Prostate gland (tissue), 2 donors: ENCODE data around the gene ANAPC1. TPM values are rescaled to one million over a fixed set of nuclear protein-coding genes. Genes with fewer than 3 reads are reported as not detected.
"Not testable (repeated sequence)": the region's sequence is repeated elsewhere in the genome, so short reads cannot be mapped to it uniquely, and the experiment has no call there.

Source experiments
- DNase-seq: peaks from one replicate; pipeline ENCODE4 v3.0.0-alpha.2; 2019; ENCODE audit warnings: low spot score
- H3K27ac ChIP-seq, 2 donors: fragments of 200-600 bp; sonication (generic); 2 replicates each; pipeline ENCODE4 v1.5.1; 2017 to 2019
- H3K27me3 ChIP-seq: fragments of 200-600 bp; sonication (generic); replicated peaks from 2 replicates; pipeline ENCODE4 v1.5.1; 2019; ENCODE audit not compliant: insufficient read depth
- H3K36me3 ChIP-seq, 2 donors: fragments of 200-600 bp; sonication (generic); 1 replicate in 1 of 2; 2 replicates in 1 of 2; pipeline versions ENCODE4 v1.5.1 to v1.8.1; 2017 to 2019
- H3K4me1 ChIP-seq: fragments of 200-600 bp; sonication (generic); replicated peaks from 2 replicates; pipeline ENCODE4 v1.5.1; 2019
- H3K4me3 ChIP-seq, 2 donors: fragments of 200-600 bp; sonication (generic); 2 replicates each; pipeline ENCODE4 v1.5.1; 2017 to 2019
- H3K9me3 ChIP-seq: fragments of 200-600 bp; sonication (generic); 2 replicates; pipeline ENCODE4 v1.5.1; 2017
- POLR2A ChIP-seq: fragments of 450-650 bp; IDR thresholded peaks from one replicate; pipeline ENCODE4 v1.6.1; 2016; ENCODE audit warnings: antibody characterized with exemption, mild to moderate bottlenecking
- POLR2AphosphoS5 ChIP-seq: sonication (generic); formaldehyde crosslinking; IDR thresholded peaks from one replicate; pipeline ENCODE4 v1.6.1; 2017; ENCODE audit warnings: antibody characterized with exemption
- WGBS: methylation state at CpG from one replicate; pipeline ENCODE4 v1.1.5; 2018; 5-methylcytosine and 5-hydroxymethylcytosine counted together
- intact Hi-C: fragments of 100-400 bp; cut with DNase I; formaldehyde crosslinking; loops from one replicate; pipeline ENCODE4 v1.14.2; 2022
- total RNA-seq, 2 donors: library from RNA; depleted of rRNA; stranded (reverse); fragments of >200 nt; gene quantifications; one replicate each; pipeline ENCODE4 v1.1.0, GENCODE V29; 2016
- TF ChIP-seq, protein P1 (sequence below), 4 experiments: fragments of 200-600 bp in 2 of 4; fragments of 450-650 bp in 2 of 4; sonication (generic) in 2 of 4; IDR thresholded peaks; 1 replicate in 3 of 4; 2 replicates in 1 of 4; pipeline ENCODE4 v1.5.1; 2016 to 2019; ENCODE audit warnings: antibody characterized with exemption in 4 of 4, mild to moderate bottlenecking in 2 of 4, moderate library complexity in 2 of 4

Gene ANAPC1
- total RNA-seq, 2 donors from 2014 or later: 48.6 to 49.7 TPM

DNA sequence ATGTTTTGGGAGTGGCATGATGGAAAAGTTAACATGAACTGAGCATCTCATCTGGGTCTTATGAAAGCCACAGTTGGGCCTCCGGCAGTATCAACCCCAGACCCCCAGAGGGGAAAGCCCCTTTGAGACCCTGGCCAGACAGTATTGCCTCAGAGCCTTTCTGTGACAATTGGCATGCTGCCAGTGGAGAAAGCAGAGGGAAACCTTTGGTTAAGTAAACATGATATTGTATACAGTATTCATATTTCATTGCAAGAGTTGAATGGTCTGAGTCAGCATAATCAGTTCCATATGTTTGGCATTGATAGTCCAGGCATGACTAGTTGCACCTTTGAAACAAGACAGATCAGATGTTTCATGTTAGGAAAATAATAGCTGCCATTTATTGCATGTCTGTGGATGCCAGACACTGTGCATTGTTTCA lies 34.4 kb upstream of the ANAPC1 start:
- no peak overlapping the region for H3K27ac ChIP-seq
- TF ChIP-seq POLR2AphosphoS5 (no peak), POLR2A (no peak)
- TF ChIP-seq, protein P1, sequence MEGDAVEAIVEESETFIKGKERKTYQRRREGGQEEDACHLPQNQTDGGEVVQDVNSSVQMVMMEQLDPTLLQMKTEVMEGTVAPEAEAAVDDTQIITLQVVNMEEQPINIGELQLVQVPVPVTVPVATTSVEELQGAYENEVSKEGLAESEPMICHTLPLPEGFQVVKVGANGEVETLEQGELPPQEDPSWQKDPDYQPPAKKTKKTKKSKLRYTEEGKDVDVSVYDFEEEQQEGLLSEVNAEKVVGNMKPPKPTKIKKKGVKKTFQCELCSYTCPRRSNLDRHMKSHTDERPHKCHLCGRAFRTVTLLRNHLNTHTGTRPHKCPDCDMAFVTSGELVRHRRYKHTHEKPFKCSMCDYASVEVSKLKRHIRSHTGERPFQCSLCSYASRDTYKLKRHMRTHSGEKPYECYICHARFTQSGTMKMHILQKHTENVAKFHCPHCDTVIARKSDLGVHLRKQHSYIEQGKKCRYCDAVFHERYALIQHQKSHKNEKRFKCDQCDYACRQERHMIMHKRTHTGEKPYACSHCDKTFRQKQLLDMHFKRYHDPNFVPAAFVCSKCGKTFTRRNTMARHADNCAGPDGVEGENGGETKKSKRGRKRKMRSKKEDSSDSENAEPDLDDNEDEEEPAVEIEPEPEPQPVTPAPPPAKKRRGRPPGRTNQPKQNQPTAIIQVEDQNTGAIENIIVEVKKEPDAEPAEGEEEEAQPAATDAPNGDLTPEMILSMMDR (IDR thresholded peaks at IDR 0.05): no peak

DNA sequence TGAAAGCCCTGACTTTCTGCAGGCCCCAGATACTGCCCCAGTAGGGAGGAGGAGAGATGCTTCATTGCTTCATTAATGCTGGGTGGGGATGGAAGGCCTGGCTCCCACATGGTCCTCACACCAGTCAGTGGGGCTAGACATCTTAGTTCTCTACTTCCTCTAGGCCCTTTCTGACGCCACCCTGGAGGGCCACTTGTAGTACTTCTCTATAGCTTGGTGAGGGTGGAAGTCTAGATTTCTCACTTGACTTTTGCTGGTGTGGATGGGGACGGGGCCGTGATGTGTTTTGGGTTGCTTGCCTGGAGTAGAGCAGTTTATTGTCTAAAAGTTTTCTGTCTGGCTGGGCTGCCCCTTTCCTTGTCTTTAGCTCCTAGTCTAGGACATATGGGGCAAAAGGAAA lies 33.1 kb upstream of the ANAPC1 start:
- no peak for DNase-seq
- no peaks in the 10 kb centered on the region for H3K36me3 ChIP-seq
- H3K4me1 ChIP-seq: no peaks in the 10 kb centered on the region
- H3K27ac ChIP-seq: no peak overlapping the region
- no peak overlapping the region for H3K4me3 ChIP-seq
- TF ChIP-seq, protein P1 (IDR thresholded peaks at IDR 0.05): no peak
- TF ChIP-seq POLR2AphosphoS5 (no peak), POLR2A (no peak)
- no peaks in the 10 kb centered on the region for H3K9me3 ChIP-seq
- intact Hi-C loops: no loop called here
- 97% methylated on average over 3 of the region's 3 CpGs for WGBS
- H3K27me3 ChIP-seq: no peaks in the 10 kb centered on the region

More for the DNA sequence above, 34.4 kb upstream of the ANAPC1 start:
- intact Hi-C loops: no loop called here
- H3K36me3 ChIP-seq: no peaks in the 10 kb centered on the region
- 74% methylated on average over 1 of the region's 1 CpG for WGBS
- no peak overlapping the region for H3K4me3 ChIP-seq
- H3K4me1 ChIP-seq: no peaks in the 10 kb centered on the region
- no peaks in the 10 kb centered on the region for H3K9me3 ChIP-seq
- H3K27me3 ChIP-seq: no peaks in the 10 kb centered on the region
- no peak for DNase-seq

DNA sequence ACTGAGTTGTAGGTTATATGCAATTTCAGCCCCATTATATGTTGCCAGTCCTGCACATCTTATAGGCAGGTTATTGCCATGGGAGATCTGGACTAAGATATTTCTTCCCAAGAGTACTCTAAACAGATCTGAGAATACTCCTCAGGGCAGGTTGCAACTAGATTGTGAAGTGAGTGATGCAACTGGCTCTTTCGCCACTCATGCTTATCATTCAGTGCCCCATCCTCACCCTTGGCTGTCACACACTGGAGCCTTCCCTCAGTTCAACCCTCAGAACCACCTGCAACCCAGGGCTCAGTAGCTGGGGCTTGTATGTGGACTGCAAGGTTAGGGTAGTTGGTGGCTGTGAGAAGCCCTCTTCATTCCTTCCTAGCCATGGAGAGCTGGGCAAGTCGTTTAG lies 28.6 kb upstream of the ANAPC1 start:
- Histone ChIP-seq H3K27me3 (no peaks in the 10 kb centered on the region), H3K4me3 (no peak overlapping the region), H3K9me3 (no peaks in the 10 kb centered on the region), H3K4me1 (peaks cover 4% of the 10 kb centered on the region), H3K36me3 (no peaks in the 10 kb centered on the region), H3K27ac (no peak overlapping the region)
- intact Hi-C loops: no loop called here
- 85% methylated on average over 2 of the region's 2 CpGs for WGBS
- no peak for DNase-seq
- TF ChIP-seq POLR2AphosphoS5 (no peak), POLR2A (no peak)
- TF ChIP-seq, protein P1 (IDR thresholded peaks at IDR 0.05): no peak

DNA sequence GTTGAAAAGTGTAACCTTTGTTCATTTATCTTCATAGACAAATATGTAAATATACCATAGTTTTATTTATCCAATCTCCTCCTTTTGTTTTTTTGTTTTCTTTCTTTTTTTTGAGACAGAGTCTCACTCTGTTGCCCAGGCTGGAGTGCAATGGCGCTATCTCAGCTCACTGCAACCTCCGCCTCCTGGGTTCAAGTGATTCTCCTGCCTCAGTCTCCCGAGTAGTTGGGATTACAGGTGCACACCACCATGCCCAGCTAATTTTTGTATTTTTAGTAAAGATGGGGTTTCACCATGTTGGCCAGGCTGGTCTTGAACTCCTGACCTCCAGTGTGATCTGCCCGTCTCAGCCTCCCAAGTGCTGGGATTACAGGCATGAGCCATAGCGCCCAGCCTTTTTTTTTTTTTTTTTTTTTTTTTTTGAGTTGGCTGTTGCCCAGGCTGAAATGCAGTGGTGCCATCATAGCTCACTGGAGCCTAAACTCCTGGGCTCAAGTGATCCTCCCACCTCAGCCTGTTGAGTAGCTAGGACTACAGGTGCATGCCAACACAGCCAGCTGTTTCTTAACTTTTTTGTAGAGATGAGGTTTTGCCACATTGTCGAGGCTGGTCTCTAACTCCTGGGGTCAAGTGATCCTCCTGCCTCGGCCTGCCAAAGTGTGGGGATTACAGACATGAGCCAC lies 27.4 kb upstream of the ANAPC1 start:
- H3K36me3 ChIP-seq, H3K4me3 ChIP-seq, H3K27me3 ChIP-seq, H3K9me3 ChIP-seq, DNase-seq, intact Hi-C loops: not testable (repeated sequence)
- Histone ChIP-seq H3K27ac (peak overlapping the region in 1 of 2 donors; percentile 43), H3K4me1 (peaks cover 12% of the 10 kb centered on the region)
- 98% methylated on average over 7 of the region's 7 CpGs for WGBS

DNA sequence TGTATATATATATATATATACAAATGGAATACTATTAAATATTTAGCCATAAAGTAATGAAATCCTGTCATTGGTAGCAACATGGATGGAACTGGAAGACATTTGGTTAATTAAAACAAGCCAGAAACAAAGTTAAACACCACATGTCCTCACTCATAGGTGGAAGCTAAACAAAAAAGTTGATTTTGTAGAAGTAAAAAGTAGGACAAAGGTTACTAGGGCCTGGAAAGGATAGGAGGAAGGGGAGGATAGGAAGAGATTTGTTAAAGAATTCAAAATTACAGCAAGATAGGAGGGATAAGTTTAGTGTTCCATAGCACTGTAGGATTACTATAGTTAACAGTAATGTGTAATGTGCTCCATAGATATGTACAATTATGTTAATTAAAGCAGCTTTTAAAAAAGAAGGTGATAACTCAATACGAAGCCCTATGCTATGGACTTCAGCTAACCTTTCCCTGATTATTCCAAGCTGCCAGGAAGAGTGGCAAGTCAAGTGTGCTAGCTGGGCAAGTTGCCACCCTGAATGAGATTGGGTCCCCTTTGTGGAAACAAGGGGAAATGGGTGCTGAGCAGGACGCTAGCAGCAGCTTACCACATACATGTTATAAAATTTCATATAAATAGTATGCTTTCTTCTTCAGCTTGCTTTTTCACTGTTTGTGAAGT lies 26.8 kb upstream of the ANAPC1 start:
- intact Hi-C loops: no loop called here
- Histone ChIP-seq H3K4me1 (peaks cover 18% of the 10 kb centered on the region), H3K4me3 (no peak overlapping the region), H3K36me3 (no peaks in the 10 kb centered on the region), H3K27ac (peak overlapping the region; percentile 43 to 62), H3K27me3 (no peaks in the 10 kb centered on the region), H3K9me3 (no peaks in the 10 kb centered on the region)
- 68% methylated on average over 2 of the region's 2 CpGs for WGBS
- DNase-seq: no peak
- TF ChIP-seq POLR2A (no peak), POLR2AphosphoS5 (no peak)
- TF ChIP-seq, protein P1 (IDR thresholded peaks at IDR 0.05): no peak

DNA sequence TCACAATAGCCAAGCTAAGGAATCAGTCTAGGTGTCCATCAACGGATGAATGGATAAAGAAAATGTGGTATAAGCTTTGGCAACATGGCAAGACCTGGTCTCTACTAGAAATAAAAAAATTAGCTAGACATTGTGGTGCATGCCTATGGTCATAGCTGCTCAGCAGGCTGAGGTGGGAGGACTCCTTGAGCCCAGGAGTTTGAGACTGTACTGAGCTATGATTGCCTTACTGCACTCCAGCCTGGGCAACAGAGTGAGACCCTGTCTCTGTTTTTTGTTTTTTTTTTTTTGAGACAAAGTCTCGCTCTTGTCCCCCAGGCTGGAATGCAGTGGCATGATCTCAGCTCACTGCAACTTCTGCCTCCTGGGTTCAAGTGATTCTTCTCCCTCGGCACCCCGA lies 26.0 kb upstream of the ANAPC1 start:
- Histone ChIP-seq H3K4me1 (peaks cover 20% of the 10 kb centered on the region), H3K27ac (peak overlapping the region; percentile 55 to 86)
- DNase-seq, H3K27me3 ChIP-seq, H3K4me3 ChIP-seq, H3K9me3 ChIP-seq, intact Hi-C loops, H3K36me3 ChIP-seq: not testable (repeated sequence)
- 98% methylated on average over 4 of the region's 4 CpGs for WGBS
